ENCODE results near the gene OR4D9. TPM values are rescaled to one million over a fixed set of nuclear protein-coding genes. Genes with fewer than 3 reads are reported as not detected.
"Not testable (repeated sequence)": the region's sequence is repeated elsewhere in the genome, so short reads cannot be mapped to it uniquely, and the experiment has no call there.

The OR4D9 gene
- total RNA-seq, 2 donors from 2014 or later: not detected

GRCh38 chr11:59528711-59529110 lies 17.4 kb downstream of the OR4D9 start:
- no peak for TF ChIP-seq CTCF (IDR thresholded peaks at IDR 0.05)
- Histone ChIP-seq H3K4me1 (no peaks in the 10 kb centered on the region), H3K4me3 (no peak overlapping the region), H3K27me3 (no peaks in the 10 kb centered on the region), H3K36me3 (no peaks in the 10 kb centered on the region), H3K27ac (no peak overlapping the region), H3K9me3 (no peaks in the 10 kb centered on the region)
- no peak for DNase-seq (ENCODE audit: low spot score)

- H3K4me3 ChIP-seq: no peak overlapping the region
- no peaks in the 10 kb centered on the region for H3K9me3 ChIP-seq
- H3K36me3 ChIP-seq: no peaks in the 10 kb centered on the region
- TF ChIP-seq CTCF (IDR thresholded peaks at IDR 0.05): no peak
- H3K27ac ChIP-seq: no peak overlapping the region
- no peaks in the 10 kb centered on the region for H3K27me3 ChIP-seq
- peaks cover 0 to 5% of the 10 kb centered on the region in 2 donors for H3K4me1 ChIP-seq
- no peak for DNase-seq (ENCODE audit: low spot score)
Measured at GRCh38 chr11:59532620-59533019, 21.3 kb downstream of the OR4D9 start.

- H3K4me3 ChIP-seq: no peak overlapping the region
- no peak for TF ChIP-seq CTCF (IDR thresholded peaks at IDR 0.05)
- no peak overlapping the region for H3K27ac ChIP-seq
- H3K36me3 ChIP-seq: no peaks in the 10 kb centered on the region
- H3K27me3 ChIP-seq: no peaks in the 10 kb centered on the region
- H3K4me1 ChIP-seq: peaks cover 0 to 5% of the 10 kb centered on the region in 2 donors
- H3K9me3 ChIP-seq: no peaks in the 10 kb centered on the region
- DNase-seq (ENCODE audit: low spot score): no peak
Measured at GRCh38 chr11:59534676-59535075, 23.3 kb downstream of the OR4D9 start.

GRCh38 chr11:59542142-59542810 lies 30.9 kb downstream of the OR4D9 start:
- no peaks in the 10 kb centered on the region for H3K4me1 ChIP-seq

GRCh38 chr11:59543713-59544112 lies 32.4 kb downstream of the OR4D9 start:
- not testable (repeated sequence) for H3K36me3 ChIP-seq; H3K27me3 ChIP-seq; DNase-seq (ENCODE audit: low spot score); H3K9me3 ChIP-seq; H3K4me3 ChIP-seq; H3K27ac ChIP-seq; H3K4me1 ChIP-seq

More at GRCh38 chr11:59542142-59542810, 30.9 kb downstream of the OR4D9 start:
- TF ChIP-seq CTCF (IDR thresholded peaks at IDR 0.05): no peak
- DNase-seq (ENCODE audit: low spot score): no peak
- H3K27ac ChIP-seq: no peak overlapping the region
- H3K4me3 ChIP-seq: no peak overlapping the region
- no peaks in the 10 kb centered on the region for H3K27me3 ChIP-seq
- H3K36me3 ChIP-seq: no peaks in the 10 kb centered on the region
- H3K9me3 ChIP-seq: no peaks in the 10 kb centered on the region

GRCh38 chr11:59544869-59545178 lies 33.5 kb downstream of the OR4D9 start:
- Histone ChIP-seq H3K4me1 (peaks cover 0 to 6% of the 10 kb centered on the region in 2 donors), H3K36me3 (no peaks in the 10 kb centered on the region), H3K27ac (no peak overlapping the region), H3K4me3 (no peak overlapping the region), H3K9me3 (no peaks in the 10 kb centered on the region), H3K27me3 (no peaks in the 10 kb centered on the region)
- TF ChIP-seq CTCF (IDR thresholded peaks at IDR 0.05): no peak
- DNase-seq (ENCODE audit: low spot score): no peak

All from right atrium auricular region (tissue), 2 donors.